HepG2 (cell line): ENCODE measurements around the gene FUT8. TPM values are rescaled to one million over a fixed set of nuclear protein-coding genes. Genes with fewer than 3 reads are reported as not detected.

Experiments
- ATAC-seq: fragments of 200-7000 bp; cut with Tn5 transposase; 3 replicates; pipeline ENCODE4 v1.9.1; 2020; ENCODE audit warnings: mild to moderate bottlenecking, moderate library complexity
- BruUV-seq: library from RNA; stranded (reverse); fragments of 400-500 nt; replicated peaks from 2 replicates; lab custom pipeline; 2021; lab: Mats Ljungman, UMichigan
- CTCF ChIA-PET: fragments of 300-600 bp; formaldehyde crosslinking; extraction: SDS; loops from one replicate; lab custom pipeline; 2021; ENCODE audit warnings: low total read pairs, inconsistent platforms, low intra/inter-chr PET ratio; lab: Yijun Ruan, JAX
- POLR2A ChIA-PET: fragments of 350-600 bp; sonication (Branson Sonifier 250); formaldehyde crosslinking; loops from one replicate; lab custom pipeline; 2020; ENCODE audit warnings: antibody characterized with exemption, inconsistent platforms; lab: Yijun Ruan, JAX
- DNase-seq: peaks from one replicate; pipeline ENCODE4 v3.0.0-alpha.2; 2015; ENCODE audit warnings: low spot score
- FAIRE-seq: peaks from 3 replicates; lab custom pipeline; 2011; peaks lifted over from hg19 to GRCh38; lab: Jason Lieb, UNC
- H2AFZ ChIP-seq: one replicate; pipeline ENCODE4 v1.6.1; 2011; ENCODE audit warnings: low read length, inconsistent platforms
- H3K27ac ChIP-seq: fragments of 300-600 bp; 3 replicates; pipeline ENCODE4 v1.8.0; 2011; ENCODE audit warnings: mixed run types, mild to moderate bottlenecking, mixed read lengths, low read length, inconsistent platforms; ENCODE audit not compliant: insufficient read depth; ENCODE audit errors: extremely low read length
- H3K27me3 ChIP-seq, 2 experiments: fragments of 200-600 bp in 1 of 2; 2 replicates in 1 of 2; 3 replicates in 1 of 2; pipeline versions ENCODE4 v1.6.0 to v1.8.0; 2011; ENCODE audit warnings: low read length in 2 of 2, mild to moderate bottlenecking in 2 of 2, moderate library complexity in 2 of 2, inconsistent platforms in 1 of 2; ENCODE audit not compliant: insufficient read depth in 2 of 2, control insufficient read depth in 1 of 2
- H3K36me3 ChIP-seq, 2 experiments: fragments of 200-600 bp in 1 of 2; replicated peaks in 1 of 2; 2 replicates in 1 of 2; 3 replicates in 1 of 2; pipeline versions ENCODE4 v1.5.1 to v1.8.0; 2011; ENCODE audit warnings: low read length in 2 of 2, inconsistent platforms in 1 of 2; ENCODE audit not compliant: insufficient read depth in 2 of 2, control insufficient read depth in 1 of 2
- H3K4me1 ChIP-seq: 2 replicates; pipeline ENCODE4 v1.5.1; 2012; ENCODE audit warnings: low read length, inconsistent platforms; ENCODE audit not compliant: insufficient read depth
- H3K4me2 ChIP-seq: 2 replicates; pipeline ENCODE4 v1.6.0; 2011; ENCODE audit warnings: low read depth, low read length, inconsistent platforms
- H3K4me3 ChIP-seq, 3 experiments: fragments of 200-600 bp in 1 of 3; sonication (generic), shearing (Covaris generic) in 1 of 3; replicated peaks in 1 of 3; 2 replicates each; pipeline ENCODE4 v1.5.1; 2011 to 2016; ENCODE audit warnings: low read length in 3 of 3, inconsistent platforms in 2 of 3, low read depth in 2 of 3, mild to moderate bottlenecking in 2 of 3, control low read depth in 1 of 3, mixed read lengths in 1 of 3; ENCODE audit not compliant: insufficient read depth in 1 of 3
- H3K79me2 ChIP-seq: one replicate; pipeline ENCODE4 v1.6.1; 2011; ENCODE audit warnings: low read length, inconsistent platforms; ENCODE audit not compliant: insufficient read depth
- H3K9ac ChIP-seq: 2 replicates; pipeline ENCODE4 v1.6.0; 2011; ENCODE audit warnings: mild to moderate bottlenecking, low read depth, low read length, inconsistent platforms; ENCODE audit not compliant: insufficient read depth
- H3K9me3 ChIP-seq: 2 replicates; pipeline ENCODE4 v1.5.1; 2012; ENCODE audit warnings: mild to moderate bottlenecking, low read length
- H4K20me1 ChIP-seq: 2 replicates; pipeline ENCODE4 v1.6.0; 2011; ENCODE audit warnings: inconsistent platforms, mild to moderate bottlenecking, low read length, moderate library complexity; ENCODE audit not compliant: insufficient read depth
- DPF2 ChIP-seq: sonication (generic); formaldehyde crosslinking; IDR thresholded peaks from 2 replicates; pipeline ENCODE4 v1.4.0; 2020; ENCODE audit warnings: mild to moderate bottlenecking, low read depth, missing genetic modification reagents, borderline replicate concordance
- KLF6 ChIP-seq: IDR thresholded peaks from 2 replicates; pipeline ENCODE4 v1.8.0; 2016; ENCODE audit warnings: missing biosample characterization, missing genetic modification reagents
- NFATC3 ChIP-seq: sonication (generic); formaldehyde crosslinking; IDR thresholded peaks from 2 replicates; pipeline ENCODE4 v1.5.1; 2020; ENCODE audit warnings: mild to moderate bottlenecking, missing genetic modification reagents
- SOX5 ChIP-seq: IDR thresholded peaks from 2 replicates; pipeline ENCODE4 v1.6.1; 2016; ENCODE audit warnings: borderline replicate concordance
- TBX3 ChIP-seq: fragments of 450-650 bp; IDR thresholded peaks from 2 replicates; pipeline ENCODE4 v1.6.1; 2017; ENCODE audit warnings: antibody characterized with exemption, mild to moderate bottlenecking, inconsistent platforms, borderline replicate concordance
- ZNF253 ChIP-seq: sonication (generic); formaldehyde crosslinking; IDR thresholded peaks from 2 replicates; pipeline ENCODE4 v1.8.0; 2022; ENCODE audit warnings: mild to moderate bottlenecking, missing genetic modification reagents, borderline replicate concordance
- in situ Hi-C: cut with HindIII; loops from 2 replicates; pipeline ENCODE4 v1.10.0; 2017; ENCODE audit warnings: low pct_unique_long_range_greater_than_20kb; ENCODE audit not compliant: extremely low pct_ligation_motif_present
- intact Hi-C: fragments of 100-400 bp; cut with micrococcal nuclease; formaldehyde crosslinking; loops from one replicate; pipeline ENCODE4 v1.10.0; 2022; ENCODE audit not compliant: unreplicated experiment
- polyA plus RNA-seq, 8 experiments: library from polyadenylated mRNA; depleted of rRNA in 3 of 8; stranded (reverse) in 7 of 8; unstranded in 1 of 8; fragments of >200 nt; fragmentation: Illumina TruSeq in 4 of 8; extraction: Trizol in 4 of 8; gene quantifications; 2 replicates each; pipeline versions ENCODE4 v1.2.1 to v1.2.3, GENCODE V29; 2011 to 2016; ENCODE audit warnings: low read depth in 4 of 8, missing spikeins in 1 of 8, mixed read lengths in 1 of 8; ENCODE audit not compliant: insufficient read depth in 1 of 8
- total RNA-seq, 5 experiments: library from RNA; depleted of rRNA; stranded (reverse); fragments of >200 nt; fragmentation: Illumina TruSeq; extraction: Trizol; gene quantifications; 2 replicates each; pipeline ENCODE4 v1.2.3, GENCODE V29; 2016; ENCODE audit warnings: low read depth in 1 of 5
- TF ChIP-seq, protein P1 (sequence below): sonication (generic); formaldehyde crosslinking; IDR thresholded peaks from 2 replicates; pipeline ENCODE4 v1.4.0; 2020; ENCODE audit warnings: mild to moderate bottlenecking, missing genetic modification reagents
- TF ChIP-seq, protein P2 (sequence below): sonication (generic); formaldehyde crosslinking; IDR thresholded peaks from 2 replicates; pipeline ENCODE4 v1.9.0; 2021; ENCODE audit warnings: missing genetic modification reagents, borderline replicate concordance

Gene FUT8
- total and polyA plus RNA-seq, 2 of the 13 experiments (the other 11 are each of a cell fraction or from before 2014, with no cell fraction given): 9.3 to 17.5 TPM

DNA sequence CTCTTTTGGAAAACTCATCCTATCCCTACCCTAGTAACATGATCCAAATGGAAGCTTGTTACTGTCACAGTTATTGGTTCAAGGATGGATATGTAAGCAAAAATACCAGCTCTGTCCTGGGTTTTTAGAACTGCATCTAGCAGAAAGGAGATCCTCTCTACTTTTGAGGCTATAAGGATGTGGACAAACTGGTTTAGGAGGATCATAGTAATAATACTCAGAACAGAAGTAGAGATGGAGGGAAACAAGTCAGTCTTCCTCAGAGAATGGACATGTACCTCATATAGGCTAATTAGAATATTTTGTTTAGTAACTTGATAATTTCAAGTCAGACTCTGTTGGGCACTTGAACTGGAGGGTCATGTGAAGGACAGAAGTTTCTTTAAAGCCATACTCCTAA is 26.6 kb downstream of the FUT8 start:
- DNase-seq: no peak
- TF ChIP-seq, protein P1, sequence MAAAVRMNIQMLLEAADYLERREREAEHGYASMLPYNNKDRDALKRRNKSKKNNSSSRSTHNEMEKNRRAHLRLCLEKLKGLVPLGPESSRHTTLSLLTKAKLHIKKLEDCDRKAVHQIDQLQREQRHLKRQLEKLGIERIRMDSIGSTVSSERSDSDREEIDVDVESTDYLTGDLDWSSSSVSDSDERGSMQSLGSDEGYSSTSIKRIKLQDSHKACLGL: no peak
- TF ChIP-seq SOX5 (no peak), DPF2 (CRISPR knock-in tag) (no peak), ZNF253 (CRISPR knock-in tag) (no peak), KLF6 (no peak), NFATC3 (no peak), TBX3 (no peak)
- TF ChIP-seq, protein P2, sequence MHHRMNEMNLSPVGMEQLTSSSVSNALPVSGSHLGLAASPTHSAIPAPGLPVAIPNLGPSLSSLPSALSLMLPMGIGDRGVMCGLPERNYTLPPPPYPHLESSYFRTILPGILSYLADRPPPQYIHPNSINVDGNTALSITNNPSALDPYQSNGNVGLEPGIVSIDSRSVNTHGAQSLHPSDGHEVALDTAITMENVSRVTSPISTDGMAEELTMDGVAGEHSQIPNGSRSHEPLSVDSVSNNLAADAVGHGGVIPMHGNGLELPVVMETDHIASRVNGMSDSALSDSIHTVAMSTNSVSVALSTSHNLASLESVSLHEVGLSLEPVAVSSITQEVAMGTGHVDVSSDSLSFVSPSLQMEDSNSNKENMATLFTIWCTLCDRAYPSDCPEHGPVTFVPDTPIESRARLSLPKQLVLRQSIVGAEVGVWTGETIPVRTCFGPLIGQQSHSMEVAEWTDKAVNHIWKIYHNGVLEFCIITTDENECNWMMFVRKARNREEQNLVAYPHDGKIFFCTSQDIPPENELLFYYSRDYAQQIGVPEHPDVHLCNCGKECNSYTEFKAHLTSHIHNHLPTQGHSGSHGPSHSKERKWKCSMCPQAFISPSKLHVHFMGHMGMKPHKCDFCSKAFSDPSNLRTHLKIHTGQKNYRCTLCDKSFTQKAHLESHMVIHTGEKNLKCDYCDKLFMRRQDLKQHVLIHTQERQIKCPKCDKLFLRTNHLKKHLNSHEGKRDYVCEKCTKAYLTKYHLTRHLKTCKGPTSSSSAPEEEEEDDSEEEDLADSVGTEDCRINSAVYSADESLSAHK (CRISPR knock-in tag): no peak
- Histone ChIP-seq H3K4me3 (no peak overlapping the region), H3K9me3 (no peaks in the 10 kb centered on the region), H3K79me2 (peaks cover 2% of the 10 kb centered on the region), H3K27me3 (no peaks in the 10 kb centered on the region), H3K27ac (no peak overlapping the region), H3K4me2 (no peak overlapping the region), H4K20me1 (no peaks in the 10 kb centered on the region), H2AFZ (no peak overlapping the region), H3K36me3 (no peaks in the 10 kb centered on the region), H3K9ac (no peak overlapping the region), H3K4me1 (no peaks in the 10 kb centered on the region)
- ChIA-PET CTCF (no interaction called here), POLR2A (no interaction called here)
- ATAC-seq: no peak
- intact Hi-C loops: no loop called here
- no TSS peak for BruUV-seq
- FAIRE-seq: no peak
- in situ Hi-C loops: no loop called here
